Activated T-helper 17 cell treated with anti-CD3 and anti-CD28 coated beads, Interleukin-2, amount 50 U/mL, for 72 hours (primary cell): ENCODE results near the gene NT5M. TPM values are rescaled to one million over a fixed set of nuclear protein-coding genes. Genes with fewer than 3 reads are reported as not detected.

Experiments
- ATAC-seq: fragments of 150-1000 bp; cut with Tn5 transposase; replicated peaks from 2 replicates; pipeline ENCODE4 v1.10.0; 2021; ENCODE audit warnings: mild to moderate bottlenecking, moderate library complexity
- H3K27ac Mint-ChIP-seq: one replicate; pipeline ENCODE4 v1.8.0; 2022; ENCODE audit warnings: mixed read lengths
- H3K27me3 Mint-ChIP-seq: one replicate; pipeline ENCODE4 v1.8.0; 2022; ENCODE audit warnings: mixed read lengths
- H3K36me3 Mint-ChIP-seq: one replicate; pipeline ENCODE4 v1.8.0; 2022; ENCODE audit warnings: low read depth, mild to moderate bottlenecking, mixed read lengths
- H3K4me1 Mint-ChIP-seq: one replicate; pipeline ENCODE4 v1.8.0; 2022; ENCODE audit warnings: mixed read lengths
- H3K4me3 Mint-ChIP-seq: one replicate; pipeline ENCODE4 v1.8.0; 2022; ENCODE audit warnings: mild to moderate bottlenecking, mixed read lengths
- H3K9me3 Mint-ChIP-seq: one replicate; pipeline ENCODE4 v1.8.0; 2022; ENCODE audit warnings: mixed read lengths
- total RNA-seq, 2 donors: library from RNA; stranded (reverse); gene quantifications; one replicate each; pipeline ENCODE4 v1.2.3, GENCODE V29; 2022

Gene NT5M
- total RNA-seq, 2 donors from 2014 or later = 2.4 to 3.3 TPM

DNA sequence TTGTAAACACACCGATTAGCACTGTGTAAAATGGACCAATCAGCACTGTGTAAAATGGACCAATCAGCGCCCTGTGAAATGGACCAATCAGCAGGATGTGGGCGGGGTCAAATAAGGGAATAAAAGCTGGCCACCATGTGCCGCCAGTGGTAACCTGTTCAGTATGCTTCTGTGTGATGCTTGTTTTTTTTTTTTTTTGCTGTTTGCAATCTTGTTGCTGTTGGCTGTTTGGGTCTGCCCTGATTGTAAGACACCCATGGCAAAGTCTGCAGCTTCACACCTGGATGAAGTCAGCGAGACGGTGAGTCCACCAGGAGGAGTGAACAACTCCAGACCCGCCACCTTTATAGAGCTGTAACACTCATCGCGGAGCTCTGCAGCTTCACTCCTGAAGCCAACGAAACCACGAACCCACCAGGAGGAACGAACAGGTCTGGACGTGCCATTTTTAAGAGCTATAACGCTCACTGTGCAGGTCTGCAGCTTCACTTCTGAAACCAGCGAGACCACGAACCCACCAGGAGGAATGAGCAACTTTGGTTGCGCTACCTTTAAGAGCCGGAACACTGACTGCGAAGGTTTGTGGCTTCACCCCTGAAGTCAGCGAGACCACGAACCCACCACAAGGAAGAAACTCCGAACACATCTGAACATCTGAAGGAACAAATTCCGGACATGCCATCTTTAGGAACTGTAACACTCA is 88.6 kb downstream of the NT5M start:
- H3K4me3 Mint-ChIP-seq = peak overlapping the region; percentile 80
- peak; percentile 88 for ATAC-seq
- no peaks in the 10 kb centered on the region for H3K36me3 Mint-ChIP-seq
- H3K27me3 Mint-ChIP-seq = no peaks in the 10 kb centered on the region
- H3K9me3 Mint-ChIP-seq = no peaks in the 10 kb centered on the region
- H3K4me1 Mint-ChIP-seq = peaks cover 12% of the 10 kb centered on the region
- H3K27ac Mint-ChIP-seq = peak overlapping the region; percentile 2

DNA sequence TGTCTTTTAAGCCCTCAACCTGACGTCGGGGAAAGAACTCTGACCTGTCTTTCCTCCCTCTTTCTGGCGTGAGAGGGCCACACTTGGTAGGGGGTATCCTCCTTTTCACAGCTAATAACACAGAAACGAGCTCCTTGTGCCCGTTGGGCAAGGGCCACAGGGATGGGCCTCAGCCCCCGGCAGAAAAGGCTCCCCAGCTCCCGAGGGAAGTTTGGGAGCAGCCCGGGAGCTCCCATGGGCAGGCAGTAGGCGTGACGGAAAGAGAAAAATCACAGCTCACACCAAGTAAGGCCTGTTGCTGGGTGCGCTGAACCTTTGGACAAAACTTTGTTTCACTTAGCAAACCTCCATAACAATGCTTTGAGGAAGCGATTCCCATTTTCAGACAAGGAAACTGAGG is 90.8 kb downstream of the NT5M start:
- no peaks in the 10 kb centered on the region for H3K36me3 Mint-ChIP-seq

DNA sequence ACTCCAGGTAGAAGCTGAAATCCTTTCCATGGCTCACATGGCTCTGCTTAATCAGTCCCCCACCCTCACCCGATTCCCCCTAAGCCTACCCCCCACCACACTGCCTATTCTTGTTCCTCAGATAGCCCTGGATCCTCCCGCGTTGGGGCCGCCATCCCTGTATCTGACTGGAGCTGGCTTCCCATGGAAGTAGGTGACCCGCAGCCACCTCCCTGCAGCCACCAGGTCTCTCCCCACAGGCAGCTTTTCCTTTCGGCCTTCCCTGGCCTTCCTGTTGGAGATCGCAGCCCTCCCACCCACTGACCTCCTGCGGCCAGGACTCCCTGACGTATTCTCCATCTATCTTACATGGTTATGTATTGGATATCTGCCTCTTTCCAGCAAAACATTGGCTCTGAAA is 91.3 kb downstream of the NT5M start:
- H3K36me3 Mint-ChIP-seq = no peaks in the 10 kb centered on the region
- ATAC-seq = no peak
- H3K27me3 Mint-ChIP-seq = no peaks in the 10 kb centered on the region
- no peak overlapping the region for H3K4me3 Mint-ChIP-seq
- H3K9me3 Mint-ChIP-seq = no peaks in the 10 kb centered on the region
- H3K4me1 Mint-ChIP-seq = peaks cover 12% of the 10 kb centered on the region
- H3K27ac Mint-ChIP-seq = no peak overlapping the region

More for the DNA sequence above, 90.8 kb downstream of the NT5M start:
- no peaks in the 10 kb centered on the region for H3K27me3 Mint-ChIP-seq
- no peak overlapping the region for H3K4me3 Mint-ChIP-seq
- H3K4me1 Mint-ChIP-seq = peaks cover 12% of the 10 kb centered on the region
- no peak overlapping the region for H3K27ac Mint-ChIP-seq
- no peak for ATAC-seq
- H3K9me3 Mint-ChIP-seq = no peaks in the 10 kb centered on the region

- Mint-ChIP-seq H3K27ac (no peak overlapping the region), H3K36me3 (no peaks in the 10 kb centered on the region), H3K4me1 (peaks cover 12% of the 10 kb centered on the region), H3K27me3 (no peaks in the 10 kb centered on the region), H3K9me3 (no peaks in the 10 kb centered on the region), H3K4me3 (no peak overlapping the region)
- ATAC-seq = no peak
Observed at GRCh38 chr17:17395246-17395802, 92.2 kb downstream of the NT5M start.

GRCh38 chr17:17395885-17396284 is 92.7 kb downstream of the NT5M start:
- H3K4me3 Mint-ChIP-seq = no peak overlapping the region
- no peaks in the 10 kb centered on the region for H3K27me3 Mint-ChIP-seq
- no peaks in the 10 kb centered on the region for H3K36me3 Mint-ChIP-seq
- H3K4me1 Mint-ChIP-seq = peaks cover 13% of the 10 kb centered on the region
- no peak overlapping the region for H3K27ac Mint-ChIP-seq
- no peaks in the 10 kb centered on the region for H3K9me3 Mint-ChIP-seq
- no peak for ATAC-seq

Other genes with a start within 250 kb of the NT5M start
- gene PLD6, start 97.0 kb upstream of the NT5M start, total RNA-seq = 10 to 100 TPM; 20.6 to 24.5 TPM
- 10 to 100 TPM; 30.9 to 50.6 TPM for gene FLCN, start 66.2 kb upstream of the NT5M start, total RNA-seq
- gene COPS3, start 22.1 kb upstream of the NT5M start, total RNA-seq = 100 to 1,000 TPM in 1 of 2 donors, 10 to 100 TPM in 1; 63.0 to 116 TPM
- 10 to 100 TPM; 12.3 to 14.9 TPM for gene MED9, start 173.6 kb downstream of the NT5M start, total RNA-seq
- 1 to 10 TPM; 1.3 TPM for gene RASD1, start 193.0 kb downstream of the NT5M start, total RNA-seq